Activated CD8-positive, alpha-beta T cell treated with anti-CD3 and anti-CD28 coated beads for 36 hours (primary cell): ENCODE results near the gene MICAL3. TPM values are rescaled to one million over a fixed set of nuclear protein-coding genes. Genes with fewer than 3 reads are reported as not detected.

Experiments
- ATAC-seq: fragments of 200-7000 bp; cut with Tn5 transposase; one replicate; pipeline ENCODE4 v1.10.0; 2021; ENCODE audit warnings: mild to moderate bottlenecking, moderate library complexity
- CTCF ChIA-PET: fragments of 350-600 bp; sonication (Branson Sonifier 250); formaldehyde crosslinking; loops from one replicate; lab custom pipeline; 2021; ENCODE audit warnings: antibody characterized with exemption; lab: Charles Lee
- POLR2A ChIA-PET: fragments of 350-600 bp; sonication (Branson Sonifier 250); formaldehyde crosslinking; loops from one replicate; lab custom pipeline; 2021; ENCODE audit warnings: antibody characterized with exemption; lab: Charles Lee
- DNase-seq: peaks from one replicate; pipeline ENCODE4 v3.0.0-alpha.2; 2020
- H3K27ac Mint-ChIP-seq: one replicate; pipeline ENCODE4 v1.8.0; 2021; ENCODE audit warnings: mild to moderate bottlenecking, mixed read lengths
- H3K27me3 Mint-ChIP-seq: one replicate; pipeline ENCODE4 v1.8.0; 2021; ENCODE audit warnings: mixed read lengths
- H3K36me3 Mint-ChIP-seq: one replicate; pipeline ENCODE4 v1.8.0; 2021; ENCODE audit warnings: low read depth, mixed read lengths
- H3K4me1 Mint-ChIP-seq: one replicate; pipeline ENCODE4 v1.8.0; 2021; ENCODE audit warnings: low read depth, mixed read lengths
- H3K4me3 Mint-ChIP-seq: one replicate; pipeline ENCODE4 v1.8.0; 2021; ENCODE audit warnings: mild to moderate bottlenecking, moderate library complexity, mixed read lengths
- H3K9me3 Mint-ChIP-seq: one replicate; pipeline ENCODE4 v1.8.0; 2021; ENCODE audit warnings: mixed read lengths
- CTCF ChIP-seq: fragments of 200-600 bp; IDR thresholded peaks from one replicate; pipeline ENCODE4 v1.8.0; 2022; ENCODE audit warnings: antibody characterized with exemption, mild to moderate bottlenecking
- intact Hi-C: fragments of 100-400 bp; cut with micrococcal nuclease; formaldehyde crosslinking; loops from one replicate; pipeline ENCODE4 v1.10.0; 2022
- total RNA-seq, 2 experiments: library from RNA; stranded (reverse); gene quantifications; one replicate each; pipeline ENCODE4 v1.2.3, GENCODE V29; 2021

MICAL3 gene
- total RNA-seq, 2 experiments from 2014 or later: 31.6 to 32.4 TPM

GRCh38 chr22:17958166-17958565, 66.2 kb downstream of the MICAL3 start:
- ATAC-seq (no peak), DNase-seq (no peak)
- intact Hi-C loops: no loop called here
- POLR2A ChIA-PET: no interaction called here
- Mint-ChIP-seq H3K4me3 (no peak overlapping the region), H3K9me3 (no peaks in the 10 kb centered on the region), H3K36me3 (no peaks in the 10 kb centered on the region), H3K27ac (no peak overlapping the region), H3K27me3 (no peaks in the 10 kb centered on the region), H3K4me1 (no peaks in the 10 kb centered on the region)
- CTCF ChIA-PET: interaction anchor here (1.2 to 1.5 kb wide), 2 partner anchors 118 to 128 kb away, joined by 5 read pairs; no protein-coding TSS in a partner anchor
- no peak for TF ChIP-seq CTCF

GRCh38 chr22:17957693-17958092, 66.7 kb downstream of the MICAL3 start:
- CTCF ChIA-PET: interaction anchor here (1.2 to 1.5 kb wide), 2 partner anchors 119 to 127 kb away, joined by 5 read pairs; no protein-coding TSS in a partner anchor
- Mint-ChIP-seq H3K27ac (no peak overlapping the region), H3K27me3 (no peaks in the 10 kb centered on the region)

GRCh38 chr22:17957204-17957603, 67.2 kb downstream of the MICAL3 start:
- H3K9me3 Mint-ChIP-seq: no peaks in the 10 kb centered on the region
- H3K27ac Mint-ChIP-seq: no peak overlapping the region
- ATAC-seq (no peak), DNase-seq (no peak)
- no peaks in the 10 kb centered on the region for H3K27me3 Mint-ChIP-seq
- ChIA-PET CTCF (interaction anchor here (1.2 to 1.5 kb wide), 2 partner anchors 119 to 127 kb away, joined by 5 read pairs; no protein-coding TSS in a partner anchor), POLR2A (no interaction called here)
- H3K36me3 Mint-ChIP-seq: no peaks in the 10 kb centered on the region
- H3K4me3 Mint-ChIP-seq: no peak overlapping the region
- intact Hi-C loops: no loop called here
- no peak for TF ChIP-seq CTCF
- H3K4me1 Mint-ChIP-seq: no peaks in the 10 kb centered on the region

More at GRCh38 chr22:17957693-17958092, 66.7 kb downstream of the MICAL3 start:
- POLR2A ChIA-PET: no interaction called here
- Mint-ChIP-seq H3K4me1 (no peaks in the 10 kb centered on the region), H3K4me3 (no peak overlapping the region), H3K36me3 (no peaks in the 10 kb centered on the region), H3K9me3 (no peaks in the 10 kb centered on the region)
- ATAC-seq (no peak), DNase-seq (no peak)
- intact Hi-C loops: no loop called here
- no peak for TF ChIP-seq CTCF

GRCh38 chr22:17956630-17957029, 67.7 kb downstream of the MICAL3 start:
- Mint-ChIP-seq H3K27me3 (no peaks in the 10 kb centered on the region), H3K4me3 (no peak overlapping the region), H3K9me3 (no peaks in the 10 kb centered on the region), H3K27ac (no peak overlapping the region), H3K4me1 (no peaks in the 10 kb centered on the region), H3K36me3 (no peaks in the 10 kb centered on the region)
- ChIA-PET POLR2A (no interaction called here), CTCF (interaction anchor here (0.6 kb wide), 1 partner anchor 126 kb away, joined by 3 read pairs; no protein-coding TSS in a partner anchor)
- ATAC-seq (no peak), DNase-seq (no peak)
- intact Hi-C loops: no loop called here
- no peak for TF ChIP-seq CTCF

- no peak for TF ChIP-seq CTCF
- no peaks in the 10 kb centered on the region for H3K9me3 Mint-ChIP-seq
- no peaks in the 10 kb centered on the region for H3K4me1 Mint-ChIP-seq
- H3K4me3 Mint-ChIP-seq: no peak overlapping the region
- ATAC-seq (no peak), DNase-seq (no peak)
- CTCF ChIA-PET: interaction anchor here (0.6 kb wide), 1 partner anchor 125 kb away, joined by 3 read pairs; no protein-coding TSS in a partner anchor
- POLR2A ChIA-PET: no interaction called here
- no peaks in the 10 kb centered on the region for H3K36me3 Mint-ChIP-seq
- no peaks in the 10 kb centered on the region for H3K27me3 Mint-ChIP-seq
- intact Hi-C loops: no loop called here
- no peak overlapping the region for H3K27ac Mint-ChIP-seq
Observed at GRCh38 chr22:17955590-17956379, 68.6 kb downstream of the MICAL3 start.
